GM19025 (cell line): ENCODE measurements around the gene WDR4.
"Not testable (repeated sequence)": the region's sequence is repeated elsewhere in the genome, so short reads cannot be mapped to it uniquely, and the experiment has no call there.

Experiments used
- ATAC-seq: cut with Tn5 transposase; IDR thresholded peaks from one replicate; pipeline ENCODE4 v1.9.1; 2021; ENCODE audit warnings: mild to moderate bottlenecking, low read depth, moderate library complexity; ENCODE audit not compliant: unreplicated experiment

WDR4 gene

DNA sequence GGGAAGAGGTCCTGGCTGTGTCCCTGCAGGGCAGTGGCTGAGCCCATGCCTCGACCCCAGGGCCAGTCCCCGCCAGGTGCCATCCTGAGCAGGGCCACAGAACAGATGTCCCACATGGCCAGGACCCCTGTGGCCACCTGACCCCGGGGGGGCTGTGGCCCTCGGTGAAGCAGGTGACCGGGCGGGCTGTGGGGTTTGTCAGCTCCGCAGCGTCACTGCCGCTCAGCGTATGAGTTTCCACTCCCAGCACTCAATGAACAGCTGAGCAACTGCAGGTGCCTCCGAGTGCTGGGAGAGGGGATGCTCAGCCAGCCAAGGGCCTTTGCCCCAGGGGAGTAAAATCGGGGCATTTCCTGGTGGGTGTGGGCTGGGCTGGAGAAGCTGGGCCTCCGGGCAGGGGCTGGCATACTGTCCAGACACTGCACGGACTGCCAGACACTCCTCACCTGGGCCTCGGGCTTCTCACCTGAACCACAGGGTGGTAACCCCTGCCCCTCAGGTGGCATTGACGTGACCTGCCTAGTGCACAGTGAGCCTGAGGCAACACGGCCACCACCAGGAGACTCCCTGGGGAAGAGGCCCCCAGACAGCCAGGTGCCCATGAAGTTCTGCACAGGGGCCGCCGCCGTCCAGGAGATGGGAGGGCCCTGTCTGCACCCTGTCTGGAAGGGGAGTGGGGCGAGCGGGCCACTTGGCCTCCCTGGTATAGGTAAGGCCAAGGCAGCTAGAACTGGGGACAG, 37.3 kb downstream of the WDR4 start:
- ATAC-seq: not testable (repeated sequence)

DNA sequence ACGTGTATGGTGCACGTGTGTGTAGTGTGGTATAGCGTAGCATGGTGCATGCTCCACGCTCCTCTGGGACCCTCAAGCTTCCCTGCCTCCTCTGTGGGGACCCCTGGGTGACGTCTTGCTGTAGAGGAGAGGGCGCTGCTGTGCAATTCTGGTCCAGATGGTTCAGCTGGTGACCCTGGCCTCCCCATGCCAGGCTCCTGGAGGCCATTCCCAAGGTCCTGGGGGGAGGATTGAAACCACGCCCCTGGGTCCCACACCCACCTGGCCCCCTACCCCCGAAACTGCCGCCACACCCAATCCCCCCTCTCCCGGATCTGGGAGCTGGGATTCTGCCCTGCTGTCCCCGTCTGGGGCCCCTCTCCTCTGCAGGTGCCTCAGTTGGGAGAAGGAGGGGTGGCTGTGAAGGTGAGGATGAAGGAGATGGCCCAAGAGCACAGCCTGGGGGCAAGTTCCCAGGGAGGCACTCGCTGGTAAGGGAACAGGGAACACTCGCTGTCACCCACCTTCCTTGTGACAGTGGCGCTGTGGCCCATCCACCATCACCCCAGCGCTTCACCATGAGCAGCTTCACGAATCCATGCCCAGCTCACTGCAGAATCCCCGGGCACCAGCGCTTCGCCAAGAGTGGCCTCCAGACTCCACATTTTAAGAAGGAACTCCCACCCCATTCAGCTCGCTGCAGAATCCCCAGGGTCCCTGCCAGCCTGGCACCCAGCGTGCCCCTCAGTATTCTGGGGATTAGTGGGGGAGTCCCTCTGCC, 38.0 kb downstream of the WDR4 start:
- no peak for ATAC-seq

DNA sequence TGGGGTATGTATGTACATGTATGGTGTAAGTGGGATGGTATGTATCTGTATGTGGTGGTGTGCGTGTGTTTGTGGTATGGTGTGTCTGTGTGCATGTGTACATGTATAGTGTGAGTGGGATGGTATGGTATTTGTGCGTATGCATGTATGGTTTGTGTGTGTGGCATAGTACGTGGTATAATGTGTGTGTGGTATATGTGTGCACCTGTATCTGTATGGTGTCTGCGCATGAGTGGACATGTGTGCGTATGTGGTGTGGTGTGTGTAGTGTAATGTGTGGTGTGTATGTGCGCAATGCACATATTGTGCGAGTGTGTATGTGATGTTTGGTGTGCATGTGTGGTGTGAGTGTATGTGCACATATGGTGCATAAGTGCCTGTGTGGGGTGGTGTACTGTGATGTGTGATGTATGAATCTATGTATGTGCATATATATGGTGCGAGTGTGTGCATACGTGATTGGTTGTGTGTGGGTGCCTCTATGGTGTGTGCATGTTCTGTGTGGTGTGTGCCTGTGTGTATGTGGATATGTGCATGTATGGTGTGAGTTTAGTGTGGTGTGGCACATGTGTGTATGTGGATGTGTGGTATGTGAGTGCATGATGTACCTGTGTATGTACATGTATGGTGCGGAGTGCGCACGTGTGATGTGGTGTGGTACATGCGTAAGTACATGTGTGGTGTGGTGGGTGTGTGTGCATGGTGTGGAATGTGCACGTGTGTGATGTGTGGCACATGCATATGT, 38.8 kb downstream of the WDR4 start:
- no peak for ATAC-seq

DNA sequence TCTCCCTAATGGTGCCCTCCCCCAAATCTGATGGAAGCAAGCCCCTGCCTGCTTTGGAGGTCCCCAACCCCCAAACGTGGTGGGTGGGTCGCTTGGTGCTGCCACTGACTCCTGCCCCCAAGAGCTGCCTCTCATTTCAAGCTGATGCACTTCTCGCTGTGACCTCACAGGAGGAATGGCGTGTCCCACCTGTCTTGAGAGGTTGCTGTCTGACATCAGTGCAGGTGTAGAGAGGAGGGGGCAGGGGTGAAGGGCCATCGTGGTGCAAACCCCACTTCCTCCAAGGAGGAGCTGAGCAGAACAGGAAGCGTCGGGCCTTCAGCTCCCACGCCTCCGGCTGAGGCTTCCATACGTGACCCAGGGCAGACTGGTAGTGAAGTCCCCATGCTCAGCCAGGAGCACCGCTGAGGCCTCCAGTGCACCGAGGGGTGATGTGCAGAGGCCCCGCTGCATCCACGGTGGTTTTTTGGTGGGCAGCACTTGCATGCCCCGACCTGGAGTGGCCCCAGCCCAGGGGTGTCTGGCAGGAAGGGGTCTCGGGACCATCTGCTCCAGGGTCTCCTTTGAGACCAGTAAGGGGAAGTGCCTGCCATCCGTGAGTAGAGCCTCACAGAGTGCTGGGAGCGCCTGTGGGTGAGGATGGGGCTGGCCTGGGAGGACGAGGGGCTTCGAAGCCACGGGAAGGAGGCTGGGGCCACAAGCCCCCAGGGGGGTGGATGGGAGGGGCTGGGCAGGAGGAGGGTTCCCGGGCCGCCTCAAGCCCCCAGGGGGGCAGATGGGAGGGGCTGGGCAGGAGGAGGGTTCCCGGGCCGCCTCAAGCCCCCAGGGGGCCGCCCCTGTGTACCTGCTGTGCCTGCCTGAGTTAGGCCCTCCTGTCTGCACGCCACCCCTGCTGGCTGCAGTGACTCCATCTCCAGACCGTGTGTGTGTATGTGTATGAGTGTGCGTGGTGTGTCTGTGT, 39.8 kb downstream of the WDR4 start:
- no peak for ATAC-seq

DNA sequence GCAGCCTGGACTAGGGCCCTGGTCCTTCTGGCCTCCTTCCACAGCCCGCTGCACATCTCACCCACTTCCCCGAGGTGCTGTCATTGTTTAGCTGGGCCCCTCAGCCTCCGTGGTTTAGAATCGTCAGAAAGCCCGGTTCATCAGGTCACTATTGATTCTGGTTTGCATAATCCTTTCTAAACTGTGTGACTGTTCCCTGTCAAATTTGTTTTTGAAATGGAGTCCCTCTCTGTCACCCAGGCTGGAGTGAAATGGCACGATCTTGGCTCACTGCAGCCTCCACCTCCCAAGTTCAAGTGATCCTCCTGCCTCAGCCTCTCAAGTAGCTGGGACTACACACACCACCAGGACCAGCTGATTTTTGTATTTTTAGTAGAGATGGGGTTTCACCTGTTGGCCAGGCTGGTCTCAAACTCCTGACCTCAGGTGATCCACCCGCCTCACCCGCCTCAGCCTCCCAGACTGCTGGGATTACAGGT, 41.1 kb downstream of the WDR4 start:
- not testable (repeated sequence) for ATAC-seq

DNA sequence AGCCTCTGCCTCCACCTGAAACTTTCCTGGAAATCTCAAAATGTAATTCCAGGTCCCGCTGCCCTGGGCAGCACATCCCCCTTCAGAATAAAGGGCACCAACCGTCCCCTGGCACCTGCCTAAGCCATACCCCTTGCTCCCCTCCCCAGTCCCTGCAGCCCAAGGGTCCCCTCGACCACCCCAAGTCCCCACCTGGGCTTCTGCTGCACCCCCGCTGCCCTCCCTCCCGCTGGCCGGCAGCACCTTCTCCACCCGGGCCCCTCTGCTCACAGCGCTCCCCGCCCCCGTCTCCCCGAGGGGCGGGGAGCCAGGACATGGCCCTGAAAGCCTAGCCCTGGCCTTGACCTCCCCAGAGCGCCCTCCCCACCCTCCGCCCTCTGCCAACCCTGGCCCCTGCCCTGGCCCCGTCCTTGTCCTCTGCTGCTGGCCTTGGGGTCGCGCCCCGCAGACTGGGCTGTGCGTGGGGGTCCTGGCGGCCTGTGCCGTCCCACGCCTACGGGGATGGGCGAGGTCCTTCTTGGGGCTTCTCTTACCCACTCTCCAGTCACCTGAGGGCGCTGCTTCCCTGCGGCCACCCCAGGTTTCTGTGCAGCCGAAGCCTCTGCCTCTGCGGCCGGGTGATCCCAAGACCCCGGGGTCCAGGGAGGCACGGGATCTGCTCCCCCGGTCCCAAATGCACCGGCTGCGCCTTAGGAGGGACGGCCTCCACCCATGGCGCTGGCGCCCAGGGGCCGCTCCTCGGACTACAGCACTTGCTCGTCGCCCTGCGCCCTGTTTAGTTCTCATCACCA, 41.7 kb downstream of the WDR4 start:
- ATAC-seq: no peak

DNA sequence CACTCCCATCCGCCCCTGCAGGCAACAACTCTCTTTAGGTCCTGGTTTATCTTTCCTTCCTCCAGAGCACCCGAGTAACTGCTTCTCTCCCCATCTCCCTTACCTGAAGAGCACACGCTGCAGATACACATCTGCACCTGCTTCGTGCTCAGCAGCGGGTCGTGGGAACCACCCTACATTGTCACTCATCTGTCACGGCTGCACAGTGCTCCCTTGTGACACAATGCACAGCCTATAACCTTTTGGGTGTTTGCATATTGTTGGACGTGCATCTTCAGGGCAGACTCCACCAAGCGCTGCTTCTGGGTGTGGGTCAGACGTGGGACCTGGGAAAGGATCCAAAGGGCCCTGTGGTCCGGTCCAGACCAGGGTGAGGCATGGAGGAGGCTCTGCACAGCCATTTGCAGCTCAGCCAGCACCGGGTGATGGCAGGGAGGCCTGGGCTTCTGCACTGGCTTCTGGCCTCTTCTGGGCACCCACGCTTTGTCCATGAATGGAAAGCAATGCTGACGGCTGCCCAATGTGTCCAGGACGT, 42.5 kb downstream of the WDR4 start:
- no peak for ATAC-seq

DNA sequence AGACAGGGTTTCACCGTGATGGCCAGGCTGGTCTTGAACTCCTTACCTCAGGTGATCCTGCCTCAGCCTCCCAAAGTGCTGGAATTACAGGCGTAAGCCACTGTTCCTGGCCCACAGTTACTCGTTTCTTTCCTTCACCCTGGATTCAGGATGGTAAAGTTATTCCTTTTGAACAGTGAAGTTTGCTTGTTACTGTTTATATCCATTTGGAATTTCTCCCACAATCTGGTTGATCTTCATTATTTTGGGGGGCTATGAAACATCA, 43.0 kb downstream of the WDR4 start:
- ATAC-seq: no peak

DNA sequence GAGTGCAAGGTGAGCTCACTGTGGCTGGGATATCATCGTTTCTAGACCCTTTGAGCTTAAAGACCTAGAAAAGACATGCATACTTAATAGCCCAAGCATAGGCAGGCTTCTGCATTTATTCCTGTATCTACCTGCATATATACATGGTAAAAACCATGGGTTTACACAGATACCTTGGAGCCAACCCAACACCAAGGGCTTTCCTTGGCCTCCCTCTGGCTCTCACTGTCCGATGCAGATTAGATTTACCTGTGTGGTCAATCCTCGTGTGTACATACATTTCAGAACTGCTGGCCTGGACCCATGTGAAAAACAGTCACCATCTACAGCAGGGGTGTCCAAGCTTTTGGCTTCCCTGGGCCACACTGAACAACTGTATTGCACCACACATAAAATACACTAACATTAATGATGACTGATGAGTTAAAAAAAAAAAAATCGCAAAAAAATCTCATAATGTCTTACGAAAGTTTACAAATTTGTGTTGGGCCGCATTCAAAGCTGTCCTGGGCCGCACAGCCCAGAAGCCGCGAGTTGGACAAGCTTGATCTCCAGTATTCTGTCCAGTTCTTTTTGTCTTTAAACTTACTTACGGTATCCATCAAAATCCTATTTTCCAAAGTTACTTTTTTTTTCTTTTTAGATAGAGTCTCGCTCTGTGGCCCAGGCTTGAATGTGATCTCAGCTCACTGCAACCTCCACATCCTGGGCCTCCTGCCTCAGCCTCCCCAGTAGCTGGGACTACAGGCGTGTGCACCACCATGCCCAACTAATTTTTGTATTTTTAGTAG, 43.5 kb downstream of the WDR4 start:
- ATAC-seq: no peak

DNA sequence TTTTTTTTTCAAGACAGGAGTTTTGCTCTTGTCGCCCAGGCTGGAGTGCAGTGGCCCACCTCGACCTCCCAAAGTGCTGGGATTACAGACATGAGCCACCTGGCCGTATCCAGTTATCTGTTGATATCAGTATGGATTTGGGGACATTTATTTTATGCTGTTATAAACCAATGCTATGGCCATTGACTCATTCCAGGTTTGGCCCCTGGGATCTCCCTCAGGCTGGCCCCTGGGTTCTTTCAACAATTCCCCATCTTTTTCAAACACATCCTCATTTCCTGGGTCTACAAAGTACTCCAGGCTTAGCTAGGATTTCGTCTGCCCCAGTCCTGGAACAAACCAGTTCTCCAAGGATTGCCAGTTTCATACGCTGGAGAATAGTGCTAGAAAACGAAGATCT, 44.1 kb downstream of the WDR4 start:
- ATAC-seq: no peak

DNA sequence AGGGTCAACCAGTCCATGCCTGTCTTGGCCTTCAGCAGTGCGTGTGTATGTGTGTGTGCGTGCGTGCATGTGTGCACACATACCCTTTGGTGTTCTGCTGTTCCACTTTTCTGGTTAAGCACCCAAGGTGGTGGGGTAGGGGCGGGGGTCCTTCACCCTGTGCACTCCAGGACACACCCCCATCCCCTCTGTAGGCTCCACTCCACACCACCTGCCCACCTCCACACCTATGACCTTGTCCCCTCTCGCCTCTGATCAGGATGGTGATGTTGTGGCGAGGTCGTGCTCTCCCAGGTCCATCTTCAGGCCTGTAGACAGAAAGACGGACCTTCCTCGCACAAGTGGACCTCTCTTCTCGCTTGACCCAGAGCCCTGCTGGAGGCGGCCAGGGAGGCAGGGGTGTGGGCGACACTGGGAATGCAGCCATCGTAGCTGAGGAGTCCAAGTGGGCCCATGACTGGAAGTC, 44.6 kb downstream of the WDR4 start:
- ATAC-seq: no peak

DNA sequence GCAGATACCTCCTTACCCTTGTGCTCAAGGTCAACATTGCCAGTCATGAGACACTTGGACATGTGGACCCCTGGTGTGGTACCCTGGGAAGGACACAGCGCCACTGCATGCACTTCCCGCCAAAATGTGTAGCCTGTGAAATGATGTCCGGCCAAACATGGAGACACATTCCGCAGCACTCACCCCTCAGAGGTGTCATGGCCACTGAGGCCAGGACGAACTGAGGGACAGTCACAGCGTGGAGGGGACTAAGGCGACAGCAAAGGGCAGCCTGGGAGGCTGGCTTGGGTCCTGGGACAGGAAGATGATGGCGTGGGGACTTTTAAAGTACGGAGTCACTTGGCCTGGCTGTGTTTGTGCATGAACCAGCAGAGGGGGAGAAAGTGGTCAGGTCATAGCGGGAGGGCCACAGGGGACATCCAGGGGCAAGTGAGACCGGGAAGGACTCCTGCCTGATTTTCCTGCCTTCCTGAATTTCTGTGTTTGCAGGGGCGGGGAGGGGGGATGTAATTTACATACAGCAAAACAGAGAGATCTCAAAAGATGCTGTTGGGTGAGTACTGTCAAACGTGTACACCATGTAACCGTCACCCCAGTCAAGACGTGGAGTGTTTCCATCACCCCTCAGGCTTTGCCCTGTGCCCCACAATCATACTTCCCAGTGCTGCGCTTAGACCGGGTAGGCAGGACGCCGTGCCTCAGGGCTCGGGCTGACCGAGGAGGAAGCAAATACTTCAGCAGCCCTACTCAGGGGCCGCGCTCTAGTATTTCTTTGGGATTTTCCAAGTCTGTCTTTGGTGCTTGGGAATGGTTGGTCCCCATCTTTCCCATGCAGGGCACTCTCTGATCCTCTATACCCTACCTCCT, 45.2 kb downstream of the WDR4 start:
- ATAC-seq: no peak

DNA sequence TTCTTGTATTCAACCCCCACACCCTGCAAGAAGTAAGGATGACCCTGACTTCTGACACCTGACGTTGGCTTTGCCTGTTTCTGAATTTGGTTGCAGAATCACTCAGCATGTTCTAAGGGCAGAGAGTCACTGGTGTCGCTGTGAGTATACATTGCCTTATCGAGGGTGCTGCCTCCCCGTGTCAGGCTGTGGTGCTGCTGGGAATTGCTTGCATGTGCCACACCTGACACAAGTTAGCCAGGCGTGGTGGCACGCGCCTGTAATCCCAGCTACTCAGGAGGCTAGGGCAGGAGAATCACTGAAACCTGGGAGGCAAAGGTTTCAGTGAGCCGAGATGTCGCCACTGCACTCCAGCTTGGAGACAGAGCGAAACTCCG, 45.9 kb downstream of the WDR4 start:
- no peak for ATAC-seq

DNA sequence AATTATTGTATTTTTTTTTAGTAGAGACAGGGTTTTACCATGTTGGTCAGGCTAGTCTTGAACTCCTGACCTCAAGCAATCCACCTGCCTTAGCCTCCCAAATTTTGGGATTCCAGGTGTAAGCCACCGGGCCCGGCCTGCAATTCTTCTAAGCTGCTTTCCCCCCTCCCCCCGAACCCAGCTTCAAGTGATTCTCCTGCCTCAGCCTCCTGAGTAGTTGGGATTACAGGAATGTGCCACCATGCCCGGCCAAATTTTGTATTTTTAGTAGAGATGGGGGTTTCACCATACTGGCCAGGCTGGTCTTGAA, 47.1 kb downstream of the WDR4 start:
- ATAC-seq: not testable (repeated sequence)

DNA sequence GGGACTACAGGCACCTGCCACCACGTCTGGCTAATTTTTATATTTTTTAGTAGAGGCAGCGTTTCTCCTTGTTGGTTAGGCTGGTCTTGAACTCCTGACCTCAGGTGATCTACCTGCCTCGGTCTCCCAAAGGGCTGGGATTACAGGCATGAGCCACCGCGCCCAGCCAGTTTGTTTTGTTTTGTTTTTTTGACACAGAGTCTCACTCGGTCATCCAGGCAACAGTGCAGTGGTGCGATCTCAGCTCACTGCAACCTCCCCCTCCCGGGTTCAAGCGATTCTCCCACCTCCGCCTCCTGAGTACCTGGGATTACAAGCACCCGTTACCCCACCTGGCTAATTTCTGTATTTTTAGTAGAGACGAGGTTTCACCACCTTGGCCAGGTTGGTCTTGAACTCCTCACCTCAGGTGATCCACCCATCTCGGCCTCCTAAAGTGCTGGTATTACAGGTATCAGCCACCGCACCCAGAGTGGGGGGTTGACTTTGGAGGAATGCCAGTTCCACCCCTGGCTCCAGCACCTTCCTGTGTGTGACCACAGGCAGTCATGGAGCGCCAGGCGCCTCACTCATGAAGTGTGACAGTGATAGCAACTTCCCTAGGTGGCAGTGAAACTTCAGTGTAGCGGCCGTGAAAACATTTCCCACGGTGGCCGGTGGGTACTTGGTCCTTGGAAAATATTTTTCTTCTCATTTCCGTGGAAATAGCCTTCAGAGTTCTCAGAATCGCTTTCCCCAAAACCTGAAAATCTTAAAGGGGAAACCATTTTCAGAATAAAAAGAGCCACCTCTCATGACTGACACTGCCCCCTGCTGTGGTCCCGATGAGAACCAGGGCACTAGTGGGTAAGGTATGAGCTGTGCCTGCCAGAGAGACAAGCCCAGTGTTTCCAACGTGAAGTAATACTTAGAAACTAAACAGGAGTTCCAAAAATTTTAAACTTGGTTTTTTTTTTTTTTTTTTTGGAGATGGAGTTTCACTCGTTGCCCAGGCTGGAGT, 48.6 kb downstream of the WDR4 start:
- ATAC-seq: no peak

DNA sequence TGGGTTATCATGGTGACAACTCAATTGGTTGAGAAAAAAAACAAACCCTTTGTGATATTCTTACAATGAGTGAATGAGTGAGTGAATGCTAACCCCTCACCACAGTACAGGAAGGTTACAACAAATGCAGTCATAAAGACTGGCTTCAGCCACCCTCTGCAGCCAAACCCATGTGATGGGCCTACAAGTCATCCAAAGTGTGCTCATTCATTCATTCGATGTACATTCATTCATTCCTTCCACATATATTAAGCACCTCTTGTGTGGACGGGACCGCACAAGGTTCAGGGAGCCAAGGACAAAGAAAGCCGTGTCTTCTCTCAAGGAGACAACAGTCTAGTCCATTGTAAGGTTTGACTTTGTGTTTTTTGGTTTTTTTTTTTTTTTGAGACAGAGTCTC, 49.4 kb downstream of the WDR4 start:
- ATAC-seq: no peak

DNA sequence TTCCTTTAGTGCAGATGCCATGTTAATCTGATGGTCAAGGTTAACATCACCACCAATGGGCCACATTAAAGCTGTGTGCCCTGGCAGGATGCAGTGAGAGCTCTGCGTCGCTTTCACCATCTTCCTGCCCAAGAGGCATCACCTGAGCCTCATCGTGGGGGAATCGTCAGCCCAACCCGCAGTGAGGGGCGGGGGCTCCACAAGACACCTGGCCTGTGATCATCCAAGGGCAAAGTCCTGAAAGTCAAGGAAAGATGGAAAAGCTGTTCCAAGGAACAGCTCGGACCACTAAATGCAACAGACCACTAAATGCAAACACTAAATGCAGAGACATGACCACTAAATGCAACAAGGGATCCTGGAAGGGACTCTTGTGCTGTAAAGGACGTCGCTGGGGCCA, 49.9 kb downstream of the WDR4 start:
- no peak for ATAC-seq
